RWPE2 (cell line): ENCODE results near the gene TFIP11.

Experiments used
- ATAC-seq: fragments of 200-7000 bp; cut with Tn5 transposase; 3 replicates; pipeline ENCODE4 v1.9.1; 2021; ENCODE audit warnings: low read depth
- DNase-seq: peaks from one replicate; pipeline ENCODE4 v3.0.0-alpha.2; 2020; ENCODE audit warnings: low spot score
- H3K27ac ChIP-seq: fragments of 450-650 bp; 2 replicates; pipeline ENCODE4 v1.5.1; 2017; ENCODE audit warnings: mild to moderate bottlenecking; ENCODE audit not compliant: poor library complexity, severe bottlenecking
- H3K27me3 ChIP-seq: fragments of 250-450 bp; sonication (Bioruptor Pico); 2 replicates; pipeline ENCODE4 v1.5.1; 2021; ENCODE audit warnings: mild to moderate bottlenecking, moderate library complexity; ENCODE audit not compliant: insufficient read depth, poor library complexity, severe bottlenecking
- H3K36me3 ChIP-seq: fragments of 250-450 bp; sonication (Bioruptor Pico); 2 replicates; pipeline ENCODE4 v1.5.1; 2020; ENCODE audit warnings: low read depth, mild to moderate bottlenecking, moderate library complexity
- H3K4me1 ChIP-seq: fragments of 250-450 bp; sonication (Bioruptor Pico); 2 replicates; pipeline ENCODE4 v1.5.1; 2021; ENCODE audit warnings: mild to moderate bottlenecking, moderate library complexity; ENCODE audit not compliant: insufficient read depth, poor library complexity, severe bottlenecking
- H3K4me3 ChIP-seq: fragments of 250-450 bp; sonication (Bioruptor Pico); 2 replicates; pipeline ENCODE4 v1.5.1; 2021; ENCODE audit warnings: mild to moderate bottlenecking, moderate library complexity; ENCODE audit not compliant: severe bottlenecking
- H3K9me3 ChIP-seq: fragments of 250-450 bp; sonication (Bioruptor Pico); 2 replicates; pipeline ENCODE4 v1.5.1; 2021; ENCODE audit warnings: mild to moderate bottlenecking, moderate library complexity; ENCODE audit not compliant: severe bottlenecking
- CTCF ChIP-seq: fragments of 450-650 bp; IDR thresholded peaks from one replicate; pipeline ENCODE4 v1.5.1; 2017; ENCODE audit warnings: mild to moderate bottlenecking, moderate library complexity; ENCODE audit not compliant: poor library complexity, severe bottlenecking

TFIP11 gene

GRCh38 chr22:26453812-26454500 is 58.3 kb downstream of the TFIP11 start:
- Histone ChIP-seq H3K4me3 (no peak overlapping the region), H3K27me3 (no peaks in the 10 kb centered on the region), H3K4me1 (no peaks in the 10 kb centered on the region), H3K36me3 (peaks cover 69% of the 10 kb centered on the region), H3K27ac (no peak overlapping the region), H3K9me3 (no peaks in the 10 kb centered on the region)
- ATAC-seq (no peak), DNase-seq (no peak)
- TF ChIP-seq CTCF, result no peak

DNA sequence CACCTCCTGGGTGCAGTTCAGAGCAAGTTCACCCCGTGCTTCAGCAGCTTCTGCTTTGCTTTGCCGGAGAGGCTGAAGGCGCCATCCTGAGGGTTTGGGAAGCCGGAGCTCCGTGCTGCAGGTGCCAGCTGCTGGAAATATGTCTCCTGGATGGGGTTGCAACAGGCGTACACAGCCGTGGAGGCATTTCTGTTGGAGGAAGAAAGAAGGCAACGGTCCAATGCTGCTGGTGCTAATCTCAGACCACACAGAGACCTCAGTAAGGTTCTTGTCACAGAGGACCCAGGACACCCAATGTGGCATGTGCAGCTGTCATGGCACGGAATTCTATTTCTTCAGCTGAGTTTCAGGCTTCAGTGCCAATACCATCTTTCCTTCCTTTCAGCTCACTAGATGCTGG is 59.1 kb downstream of the TFIP11 start:
- peaks cover 66% of the 10 kb centered on the region for H3K36me3 ChIP-seq
- no peak overlapping the region for H3K27ac ChIP-seq
- H3K27me3 ChIP-seq, result no peaks in the 10 kb centered on the region
- ATAC-seq (no peak), DNase-seq (no peak)
- H3K9me3 ChIP-seq, result no peaks in the 10 kb centered on the region
- H3K4me1 ChIP-seq, result no peaks in the 10 kb centered on the region
- no peak overlapping the region for H3K4me3 ChIP-seq
- TF ChIP-seq CTCF, result no peak

DNA sequence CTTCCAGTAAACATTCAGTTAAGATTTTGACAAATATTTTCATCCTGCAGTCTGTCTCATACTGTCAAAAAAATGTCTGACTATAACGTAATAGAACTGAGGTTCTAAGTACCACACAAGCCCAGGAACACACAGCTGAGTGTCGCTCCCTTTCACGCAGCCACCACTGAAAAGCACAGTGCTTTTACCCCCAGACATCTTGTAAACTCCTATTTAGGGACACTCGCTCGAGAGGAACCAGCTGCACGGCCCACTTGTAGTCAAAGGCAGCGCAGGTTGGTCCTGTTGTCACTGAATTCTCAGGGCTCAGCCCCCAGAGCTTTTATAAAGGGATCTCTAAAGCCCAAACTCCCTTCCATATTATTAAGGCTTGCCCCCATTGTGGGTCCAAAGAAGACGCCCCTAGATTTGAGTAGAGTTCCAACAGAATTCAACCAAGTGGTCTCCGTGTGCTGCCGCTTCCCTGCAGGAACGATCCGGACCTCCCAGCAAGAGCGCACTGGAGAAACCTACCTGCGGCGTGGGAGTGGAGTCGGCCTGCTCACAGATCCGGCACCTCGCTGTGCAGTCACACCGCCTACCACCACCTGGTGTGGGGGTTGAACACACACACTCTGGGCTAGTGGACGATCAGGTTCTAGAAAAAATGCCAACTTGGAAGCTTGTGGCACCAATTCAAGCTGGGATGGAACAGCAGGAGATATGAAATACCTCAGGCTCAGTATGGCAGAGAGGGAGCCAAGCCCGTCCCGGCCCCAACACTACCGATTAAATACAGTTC is 59.8 kb downstream of the TFIP11 start:
- no peaks in the 10 kb centered on the region for H3K27me3 ChIP-seq
- no peak overlapping the region for H3K4me3 ChIP-seq
- TF ChIP-seq CTCF, result no peak
- ATAC-seq, result no peak
- H3K4me1 ChIP-seq, result no peaks in the 10 kb centered on the region
- H3K27ac ChIP-seq, result no peak overlapping the region
- H3K9me3 ChIP-seq, result no peaks in the 10 kb centered on the region
- peaks cover 59% of the 10 kb centered on the region for H3K36me3 ChIP-seq
- no peak for DNase-seq

GRCh38 chr22:26450453-26451185 is 61.7 kb downstream of the TFIP11 start:
- ATAC-seq, result no peak
- Histone ChIP-seq H3K4me3 (no peak overlapping the region), H3K27ac (no peak overlapping the region), H3K36me3 (peaks cover 42% of the 10 kb centered on the region), H3K9me3 (no peaks in the 10 kb centered on the region), H3K4me1 (no peaks in the 10 kb centered on the region), H3K27me3 (no peaks in the 10 kb centered on the region)
- DNase-seq, result no peak
- TF ChIP-seq CTCF, result no peak
